Measurements from ENCODE around the gene DECR2.
"Not testable (repeated sequence)": the region's sequence is repeated elsewhere in the genome, so short reads cannot be mapped to it uniquely, and the experiment has no call there.

Gene DECR2

DNA sequence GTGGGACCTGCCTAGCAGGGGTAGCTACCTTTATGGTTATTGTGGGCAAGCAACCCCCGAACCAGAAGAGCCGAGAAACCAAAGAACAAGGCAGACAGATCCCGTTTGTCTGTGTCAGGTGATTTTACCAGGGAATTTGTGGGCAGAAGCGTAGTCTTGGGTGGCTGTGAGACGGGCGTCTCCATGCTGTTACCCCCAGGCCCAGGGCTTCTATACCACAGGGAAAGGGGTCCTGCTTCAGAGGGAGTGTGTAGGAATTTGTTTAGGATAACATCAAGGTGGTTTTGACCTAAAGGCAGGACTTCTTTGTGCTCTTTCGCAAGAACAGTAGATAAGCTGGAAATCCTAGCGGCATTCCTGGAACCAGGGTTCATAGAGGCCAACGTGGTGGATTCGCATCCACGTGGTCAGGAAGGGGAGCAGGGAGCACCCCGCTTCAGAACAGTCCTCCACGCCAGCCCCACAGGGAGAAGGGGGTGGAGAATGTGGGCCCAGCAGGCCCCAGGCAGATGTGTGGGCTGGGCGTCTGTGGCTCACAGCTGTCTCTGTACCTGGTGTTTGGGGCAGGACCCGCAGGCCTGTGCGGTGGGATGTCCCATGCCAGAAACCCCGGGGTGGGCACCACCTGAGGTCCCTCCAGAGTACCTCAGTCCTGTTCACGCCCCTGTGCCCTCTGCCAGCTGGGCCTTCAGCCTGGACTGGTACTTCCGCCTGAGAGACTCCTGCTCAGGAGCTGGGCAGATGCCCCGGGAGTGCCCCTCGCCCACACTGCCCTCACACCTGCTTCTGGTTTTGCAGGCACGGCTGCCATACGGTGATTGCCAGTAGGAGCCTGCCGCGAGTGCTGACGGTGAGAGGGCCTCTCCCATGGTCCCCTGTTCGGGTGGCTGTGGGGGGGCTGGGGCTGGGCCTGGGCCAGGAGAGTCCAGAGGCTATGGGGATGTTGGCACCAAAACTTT lies 4.1 kb downstream of the DECR2 start:
- DNase-seq = no peak

DNA sequence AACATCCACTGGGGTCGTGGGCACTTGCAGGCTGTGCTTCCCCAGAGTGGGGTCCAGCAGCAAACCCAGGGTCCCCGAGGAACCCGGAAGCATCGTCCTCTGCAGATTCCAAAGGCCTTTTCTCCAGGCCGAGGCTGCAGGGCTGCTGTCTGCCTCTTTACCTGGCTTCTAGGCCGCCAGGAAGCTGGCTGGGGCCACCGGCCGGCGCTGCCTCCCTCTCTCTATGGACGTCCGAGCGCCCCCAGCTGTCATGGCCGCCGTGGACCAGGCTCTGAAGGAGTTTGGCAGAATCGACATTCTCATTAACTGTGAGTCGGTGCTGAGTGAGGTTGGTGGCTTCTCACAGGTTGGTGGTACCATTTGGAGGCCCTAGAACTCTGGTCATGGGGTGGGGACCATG lies 5.6 kb downstream of the DECR2 start:
- DNase-seq = no peak

DNA sequence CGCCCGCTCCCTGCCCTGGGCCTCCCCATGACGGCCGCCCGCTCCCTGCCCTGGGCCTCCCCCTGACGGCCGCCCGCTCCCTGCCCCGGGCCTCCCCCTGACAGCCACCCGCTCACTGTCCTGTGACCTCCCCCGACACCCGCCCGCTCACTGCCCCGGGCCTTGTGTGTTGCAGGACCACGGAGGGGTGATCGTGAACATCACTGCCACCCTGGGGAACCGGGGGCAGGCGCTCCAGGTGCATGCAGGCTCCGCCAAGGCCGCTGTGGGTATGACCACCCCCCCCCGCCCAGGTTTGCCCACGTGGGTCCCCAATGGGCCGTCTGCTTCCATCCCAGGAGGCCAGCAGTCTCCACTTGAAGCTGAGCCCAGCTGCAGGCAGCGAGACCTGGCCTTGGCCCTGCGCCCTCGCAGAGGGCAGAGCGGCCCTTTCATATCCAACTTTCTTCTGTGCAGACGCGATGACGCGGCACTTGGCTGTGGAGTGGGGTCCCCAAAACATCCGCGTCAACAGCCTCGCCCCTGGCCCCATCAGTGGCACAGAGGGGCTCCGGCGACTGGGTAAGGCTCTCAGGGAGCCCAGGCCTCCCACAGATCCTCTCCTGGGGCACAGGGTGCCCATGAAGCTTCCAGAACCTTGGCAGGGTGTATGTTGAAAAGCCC lies 9.0 kb downstream of the DECR2 start:
- DNase-seq = no peak

DNA sequence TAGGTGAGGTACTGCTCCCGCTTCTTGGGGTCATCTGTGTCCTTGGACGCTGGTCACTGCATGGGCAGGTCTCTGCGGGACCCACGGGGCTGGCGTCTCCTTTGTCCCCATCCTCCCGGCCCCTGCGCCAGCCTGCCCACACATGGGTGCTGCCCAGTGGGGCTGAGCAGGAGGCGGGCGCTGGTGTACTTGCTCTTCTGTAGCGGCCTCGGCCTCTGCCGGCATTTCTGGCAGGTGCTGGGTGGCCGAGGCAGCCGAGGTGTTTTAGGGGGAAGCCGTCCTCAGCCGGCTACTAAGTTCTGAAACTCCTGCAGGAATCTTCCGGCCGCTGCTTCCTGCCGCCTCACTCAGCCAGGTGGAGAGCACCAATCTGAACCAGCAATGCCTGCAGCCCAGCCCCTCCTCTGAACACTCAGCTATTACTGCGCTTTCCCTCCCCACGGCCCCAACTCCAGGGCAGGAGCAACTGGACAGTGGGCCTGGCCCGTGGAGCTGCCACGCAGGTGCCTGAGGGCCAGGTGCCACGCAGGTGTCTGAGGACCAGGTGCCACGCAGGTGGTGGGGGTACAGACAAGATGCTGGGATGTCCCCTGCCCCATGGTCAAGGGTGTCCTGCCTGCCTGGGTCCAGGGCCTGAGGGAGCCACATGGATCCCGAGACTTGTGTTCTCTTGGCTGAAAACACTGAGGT lies 10.0 kb downstream of the DECR2 start:
- no peak for DNase-seq

DNA sequence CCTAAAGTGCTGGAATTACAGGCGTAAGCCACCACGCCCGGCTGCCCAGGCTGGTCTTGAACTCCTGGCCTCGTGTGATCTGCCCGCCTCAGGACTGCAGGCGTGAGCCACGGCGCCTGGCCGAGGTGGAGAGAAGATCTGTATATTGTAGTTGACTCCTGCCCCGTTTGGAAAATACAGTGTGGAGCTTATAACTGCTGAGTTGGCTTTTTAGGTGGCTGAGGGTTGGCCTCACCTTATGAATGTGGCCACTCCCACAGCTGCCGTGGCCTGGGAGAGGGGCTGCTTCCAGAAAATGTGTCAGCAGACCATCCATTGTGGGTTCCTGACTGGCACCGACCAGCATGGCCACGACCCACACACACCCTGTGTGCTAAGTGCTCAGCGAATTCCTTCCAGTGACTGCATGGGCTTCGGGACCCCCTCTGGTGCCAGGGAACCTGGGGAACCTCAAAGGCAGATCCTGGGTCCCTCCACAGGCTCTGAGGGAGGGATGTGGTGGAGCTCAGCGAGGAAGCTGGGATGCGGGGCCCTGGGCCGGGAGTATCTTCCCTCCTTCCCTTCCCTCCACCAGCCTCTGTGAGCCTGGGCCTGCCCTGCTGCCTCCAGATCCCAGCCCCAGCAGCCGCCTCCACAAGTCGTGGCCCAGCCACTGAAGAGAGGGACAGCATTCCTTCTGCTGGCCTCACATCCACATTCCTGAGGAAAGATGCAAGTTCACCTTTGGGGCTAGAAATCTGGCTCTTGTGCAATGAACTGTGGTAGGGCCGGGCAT lies 12.9 kb downstream of the DECR2 start:
- no peak for DNase-seq

DNA sequence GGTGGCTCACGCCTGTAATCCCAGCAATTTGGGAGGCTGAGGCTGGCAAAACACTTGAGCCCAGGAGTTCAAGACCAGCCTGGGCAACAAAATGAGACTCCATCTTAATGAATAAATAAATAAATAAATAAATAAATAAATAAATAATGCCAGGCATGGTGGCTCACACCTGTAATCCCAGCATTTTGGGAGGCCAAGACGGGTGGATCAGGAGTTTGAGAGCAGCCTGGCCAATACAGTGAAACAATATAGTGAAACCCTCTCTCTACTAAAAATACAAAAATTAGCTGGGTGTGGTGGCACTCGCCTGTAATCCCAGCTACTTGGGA lies 13.4 kb downstream of the DECR2 start:
- not testable (repeated sequence) for DNase-seq

DNA sequence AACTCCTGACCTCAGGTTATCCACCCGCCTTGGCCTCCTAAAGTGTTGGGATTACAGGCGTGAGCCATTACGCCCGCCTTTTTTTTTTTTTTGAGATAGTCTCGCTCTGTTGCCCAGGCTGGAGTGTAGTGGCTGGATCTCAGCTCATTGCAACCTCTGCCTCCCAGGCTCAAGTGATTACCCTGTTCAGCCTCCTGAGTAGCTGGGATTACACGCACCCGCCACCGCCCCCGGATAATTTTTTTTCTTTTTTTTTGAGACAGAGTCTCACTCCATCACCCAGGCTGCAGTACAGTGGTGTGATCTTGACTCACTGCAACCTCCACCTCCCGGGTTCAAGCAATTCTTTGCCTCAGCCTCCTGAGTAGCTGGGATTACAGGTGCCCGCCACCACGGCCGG lies 20.5 kb downstream of the DECR2 start:
- not testable (repeated sequence) for DNase-seq

DNA sequence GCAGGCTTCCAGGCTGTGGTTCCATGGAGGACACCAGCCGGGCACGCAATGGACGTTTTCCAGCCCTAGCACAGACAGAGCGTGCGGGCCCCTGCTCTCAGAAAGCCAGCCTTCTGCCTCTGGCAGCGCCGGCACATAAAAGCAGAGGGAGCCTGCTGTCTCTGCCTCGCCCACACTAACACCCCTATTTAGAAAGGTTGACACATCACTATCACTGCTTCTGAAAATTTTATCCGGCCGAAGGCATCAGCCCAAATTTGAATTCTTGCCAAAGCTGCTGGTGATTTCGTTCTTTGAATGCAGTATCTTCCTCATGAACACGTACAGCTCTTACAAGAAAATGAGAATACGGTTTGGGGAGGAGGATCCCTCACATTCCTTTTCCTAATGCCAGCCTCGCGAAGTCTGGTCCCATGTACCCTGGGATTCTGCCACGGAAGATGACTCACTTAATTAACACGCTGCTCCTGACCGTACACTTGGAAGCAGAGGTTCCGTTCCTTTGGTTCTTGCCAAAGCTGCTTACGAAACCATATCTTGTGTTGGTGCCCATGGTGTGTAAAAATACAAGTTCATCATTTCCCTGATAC lies 22.4 kb downstream of the DECR2 start:
- peak; percentile 46 for DNase-seq

DNA sequence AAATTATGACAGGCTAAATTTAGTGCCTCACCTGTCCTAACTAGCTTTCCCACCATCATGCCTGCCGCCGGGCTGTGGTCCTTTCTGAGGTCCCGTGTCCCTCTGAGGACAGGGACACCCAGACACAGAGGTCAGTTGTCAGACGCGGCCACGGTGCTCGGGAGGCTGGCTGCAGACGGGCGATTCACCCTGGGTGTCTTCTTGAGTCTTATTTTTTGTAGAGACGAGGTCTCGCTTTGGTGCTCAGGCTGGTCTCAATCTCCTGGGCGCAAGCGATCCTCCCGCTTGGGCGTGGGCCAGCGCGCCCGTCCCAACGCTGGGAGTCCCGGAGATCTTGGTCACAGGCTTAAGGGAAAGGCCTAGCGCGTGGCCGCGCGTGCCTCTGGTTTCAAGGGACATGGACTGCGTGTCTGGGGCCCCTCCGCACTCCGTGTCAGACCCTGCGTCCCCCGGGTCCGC lies 23.0 kb downstream of the DECR2 start:
- peak; percentile 58 for DNase-seq

DNA sequence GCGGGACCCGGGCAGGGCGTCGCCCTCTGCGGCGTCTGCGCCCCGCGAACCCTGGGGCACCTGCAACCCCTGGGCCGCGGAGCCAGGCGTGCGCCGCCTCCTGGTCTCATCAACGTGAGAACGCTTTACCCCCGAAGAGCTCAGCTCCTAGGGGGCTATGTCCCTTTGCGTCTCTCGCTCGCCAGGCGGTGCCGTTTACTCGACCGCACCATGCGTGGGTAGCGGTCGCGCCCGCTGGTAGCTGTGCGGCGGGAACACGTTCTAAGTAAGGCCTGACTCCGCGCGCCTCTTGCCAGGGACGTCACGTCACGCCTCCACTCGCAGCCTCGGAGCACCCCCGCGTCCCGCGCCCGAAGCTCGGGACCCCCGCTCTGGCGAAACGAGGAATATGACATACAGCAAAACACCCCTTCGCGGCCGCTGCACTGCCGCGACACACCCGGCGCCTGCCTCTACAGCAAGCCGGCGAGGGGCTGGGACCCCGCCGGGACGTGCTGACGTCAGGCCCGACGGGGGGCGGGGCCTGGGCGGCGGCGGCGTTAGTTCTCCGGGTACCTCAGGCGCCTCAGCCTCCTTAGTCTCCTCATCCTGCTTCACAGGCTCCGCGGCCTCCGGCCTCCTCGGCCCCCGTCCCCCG lies 23.5 kb downstream of the DECR2 start, which contains the start of gene RAB11FIP3:
RAB11FIP3 (plus strand) TSS at position 568 of the 637 bp plus-strand sequence. CDS start 358 bp downstream, outside the sequence.
- peak; percentile 85 for DNase-seq

DNA sequence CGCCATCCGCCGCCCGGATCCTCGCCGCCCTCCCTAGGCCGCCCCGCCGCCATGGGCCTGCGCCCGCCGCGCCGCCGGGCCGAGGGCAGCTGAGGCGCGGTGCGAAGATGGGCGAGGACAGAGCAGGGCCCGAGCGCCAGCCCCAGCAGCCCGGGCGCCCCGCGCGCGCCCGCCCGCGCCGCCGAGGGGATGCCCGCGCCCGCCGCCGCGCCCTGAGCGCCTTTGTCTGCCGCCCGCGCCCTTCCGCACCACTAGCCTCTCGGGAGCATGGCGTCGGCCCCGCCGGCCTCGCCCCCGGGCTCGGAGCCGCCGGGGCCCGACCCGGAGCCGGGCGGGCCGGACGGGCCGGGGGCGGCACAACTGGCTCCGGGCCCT lies 24.0 kb downstream of the DECR2 start:
- no peak for DNase-seq

DNA sequence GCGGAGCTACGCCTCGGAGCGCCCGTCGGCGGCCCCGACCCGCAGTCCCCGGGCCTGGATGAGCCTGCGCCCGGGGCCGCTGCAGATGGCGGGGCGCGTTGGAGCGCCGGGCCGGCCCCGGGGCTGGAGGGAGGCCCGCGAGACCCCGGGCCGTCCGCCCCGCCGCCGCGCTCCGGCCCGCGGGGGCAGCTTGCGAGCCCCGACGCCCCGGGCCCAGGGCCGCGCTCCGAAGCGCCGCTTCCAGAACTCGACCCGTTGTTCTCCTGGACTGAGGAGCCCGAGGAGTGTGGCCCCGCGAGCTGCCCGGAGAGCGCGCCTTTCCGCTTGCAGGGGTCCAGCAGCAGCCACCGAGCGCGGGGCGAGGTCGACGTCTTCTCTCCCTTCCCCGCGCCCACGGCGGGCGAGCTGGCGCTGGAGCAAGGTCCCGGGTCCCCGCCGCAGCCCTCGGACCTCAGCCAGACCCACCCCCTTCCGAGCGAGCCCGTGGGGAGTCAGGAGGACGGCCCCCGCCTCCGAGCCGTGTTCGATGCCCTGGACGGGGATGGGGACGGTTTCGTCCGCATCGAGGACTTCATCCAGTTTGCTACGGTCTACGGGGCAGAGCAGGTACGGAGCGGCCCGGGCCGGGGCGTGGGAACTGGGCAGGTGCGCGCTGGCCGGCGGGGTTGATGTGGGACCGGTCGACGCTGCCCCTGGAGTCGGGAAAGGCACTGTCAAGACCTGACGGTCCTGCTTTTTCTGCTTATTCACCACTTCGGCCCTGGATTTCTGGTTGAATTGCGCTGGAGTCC lies 24.6 kb downstream of the DECR2 start:
- no peak for DNase-seq

DNA sequence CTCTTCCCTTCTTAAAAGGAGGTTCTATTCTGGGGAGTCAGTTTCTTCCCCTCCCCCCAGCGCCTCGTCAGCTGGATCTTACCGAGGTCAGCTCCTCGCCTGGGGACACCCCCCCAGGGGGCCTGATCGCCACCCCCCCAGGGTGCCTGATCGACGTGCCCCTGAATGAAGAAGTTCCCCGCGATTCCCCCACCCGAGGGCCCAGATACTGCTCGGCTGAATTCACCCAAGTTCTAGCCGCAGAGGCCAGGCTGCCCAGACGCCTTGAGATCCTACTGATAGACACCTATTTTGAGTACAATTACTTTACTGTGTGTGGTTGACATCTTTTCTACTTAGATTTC lies 25.2 kb downstream of the DECR2 start:
- DNase-seq = peak; percentile 10

DNA sequence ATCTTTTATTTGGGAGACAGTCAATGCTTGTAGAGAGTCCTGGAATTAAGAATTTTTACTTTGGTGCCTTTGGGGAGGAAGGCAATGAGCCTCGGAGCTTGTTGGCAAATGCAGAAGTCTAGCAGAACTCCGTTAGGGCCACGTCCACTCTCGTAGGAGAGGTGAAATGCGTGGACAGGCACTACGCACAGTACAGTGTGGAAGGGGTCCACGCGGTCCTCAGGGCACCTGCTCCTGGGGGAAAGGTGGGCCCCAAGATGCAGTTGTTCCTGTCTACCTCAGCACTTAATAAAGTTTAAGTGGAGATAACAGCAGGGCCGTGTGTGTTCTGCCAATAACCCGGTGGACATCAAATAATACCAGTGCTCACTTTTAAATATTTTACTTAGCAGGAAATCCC lies 25.6 kb downstream of the DECR2 start:
- no peak for DNase-seq

DNA sequence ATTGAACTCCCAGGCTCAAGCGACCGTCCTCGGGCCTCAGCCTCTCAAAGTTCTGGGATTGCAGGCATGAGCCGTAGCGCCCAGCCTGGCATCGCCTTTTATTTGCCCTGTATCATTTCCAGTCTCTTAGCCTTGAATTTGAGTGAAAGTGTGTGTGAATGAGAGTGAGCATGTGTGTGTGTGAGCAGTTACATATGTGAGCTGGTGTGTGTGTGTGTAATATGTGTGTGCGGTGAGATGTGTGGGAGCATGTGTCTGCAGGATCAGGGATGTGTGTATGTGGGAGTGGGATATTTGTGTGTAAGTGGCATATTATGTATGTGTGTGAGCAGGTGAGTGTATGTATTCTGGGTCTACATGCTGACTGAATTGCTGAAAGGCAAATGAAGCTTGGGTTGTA lies 29.2 kb downstream of the DECR2 start:
- DNase-seq = no peak

DNA sequence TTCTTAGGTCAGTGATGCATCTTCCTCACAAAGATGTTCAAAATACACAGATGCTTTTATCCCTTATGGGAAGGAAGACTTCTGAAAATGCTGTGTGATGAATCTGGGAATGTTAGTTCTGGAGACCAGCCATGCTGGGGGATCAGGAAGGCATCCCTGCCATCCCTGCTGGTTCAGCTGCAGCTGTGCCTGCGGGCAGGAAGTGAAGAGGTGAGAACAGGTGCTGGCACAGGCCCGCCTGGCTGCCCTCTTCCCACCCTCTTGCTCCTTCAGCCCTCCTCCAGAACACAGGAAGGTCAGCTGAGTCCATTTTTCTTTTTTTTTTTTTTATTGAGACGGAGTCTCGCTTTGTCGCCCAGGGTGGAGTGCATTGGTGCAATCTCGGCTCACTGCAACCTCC lies 38.9 kb downstream of the DECR2 start:
- DNase-seq = no peak

DNA sequence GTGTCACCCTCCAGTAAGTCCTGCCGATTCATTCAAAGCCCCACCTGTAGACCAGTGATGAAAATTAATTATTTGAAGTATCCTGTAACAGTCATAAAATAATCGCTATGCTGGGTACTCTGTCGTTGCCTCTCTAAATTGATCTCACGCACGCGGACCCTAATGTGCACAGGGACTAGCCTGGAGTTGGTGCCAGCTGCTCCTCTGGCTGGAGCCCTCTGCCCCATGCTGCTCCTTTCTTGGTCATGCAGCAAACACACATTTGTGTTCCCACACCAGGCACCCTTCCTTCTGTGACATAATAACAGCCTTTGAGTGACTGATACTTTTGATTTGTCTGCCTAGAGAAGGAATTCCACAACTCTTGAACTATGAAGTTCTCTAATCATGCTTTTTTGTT lies 39.8 kb downstream of the DECR2 start:
- no peak for DNase-seq

DNA sequence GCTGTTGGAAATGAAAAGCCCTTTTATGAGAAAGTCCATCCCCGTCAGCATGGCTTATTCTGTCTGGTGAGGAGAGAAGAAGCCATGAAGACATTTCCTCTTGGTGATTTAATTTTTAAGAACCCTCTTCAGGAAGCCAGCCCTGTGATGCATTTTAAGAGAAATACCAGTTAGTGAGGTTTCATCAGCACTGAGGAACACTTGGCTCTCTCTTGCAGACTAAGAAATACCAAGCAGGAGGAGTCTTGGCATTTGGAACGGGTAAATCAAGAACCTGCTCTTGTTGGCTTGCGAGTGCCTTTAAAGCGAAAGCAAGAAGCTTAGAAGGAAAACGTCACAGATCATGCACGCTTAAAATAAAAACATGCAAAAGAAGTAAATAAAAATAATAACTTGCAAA lies 41.3 kb downstream of the DECR2 start:
- no peak for DNase-seq

DNA sequence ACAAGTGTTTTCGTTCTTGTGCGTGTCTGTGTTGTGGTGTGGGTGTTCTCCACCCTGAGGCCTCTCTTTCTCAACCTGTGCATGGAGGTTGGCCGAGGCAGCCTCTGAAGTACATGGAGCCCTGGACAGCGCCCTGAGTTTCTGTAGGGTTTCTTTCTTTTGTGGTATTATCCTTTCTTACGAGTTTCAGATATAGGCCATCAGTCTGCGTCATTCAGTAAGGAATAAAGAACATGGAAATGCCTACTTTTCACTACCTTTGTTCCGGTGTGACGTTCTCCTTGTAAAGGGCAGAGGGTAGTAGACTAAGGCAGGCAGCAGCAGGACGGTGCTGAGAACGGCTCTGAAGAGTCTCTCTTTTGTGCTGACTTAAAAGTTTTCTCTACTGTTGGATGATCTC lies 42.3 kb downstream of the DECR2 start:
- no peak for DNase-seq

DNA sequence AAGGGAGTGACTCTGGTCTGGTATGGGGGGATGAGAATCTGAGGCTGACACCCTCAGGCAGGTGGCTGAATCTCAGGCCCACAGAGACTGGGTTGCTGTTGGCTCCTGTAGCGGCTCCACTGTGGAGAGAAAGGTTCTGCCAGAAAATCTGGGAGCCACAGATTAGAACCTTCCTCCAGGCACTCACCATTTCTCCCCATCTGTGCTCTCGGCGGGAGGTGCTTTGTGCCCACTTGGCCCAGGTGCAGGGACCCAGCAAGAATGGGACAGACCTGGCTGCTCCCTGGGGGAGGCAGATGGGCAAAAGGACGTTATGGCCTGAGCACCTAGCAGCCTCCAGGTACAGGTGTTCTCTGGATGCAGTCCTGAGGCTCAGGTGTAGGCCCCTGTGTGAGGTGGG lies 43.9 kb downstream of the DECR2 start:
- no peak for DNase-seq

DNA sequence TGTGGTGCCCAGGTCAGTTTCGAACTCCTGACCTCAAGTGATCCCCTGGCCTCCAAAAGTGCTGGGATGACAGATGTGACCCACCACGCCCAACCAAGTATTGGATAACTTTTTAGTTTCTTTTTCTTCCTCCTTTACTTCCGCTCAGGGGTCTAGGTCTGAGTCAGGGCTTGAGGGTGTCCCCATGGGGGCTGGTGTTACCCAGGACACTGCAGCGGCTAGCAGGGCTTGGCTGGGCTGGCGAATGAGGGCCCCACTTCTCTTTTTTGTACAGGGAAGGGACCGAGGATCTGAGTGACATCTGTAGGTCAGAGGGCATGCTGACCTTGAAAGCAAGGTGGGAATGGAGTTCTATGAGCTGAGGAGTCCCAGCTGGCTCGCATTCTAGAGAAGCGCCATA lies 48.7 kb downstream of the DECR2 start:
- DNase-seq = no peak
